ENCODE measurements around the gene TMEM59L. TPM values are rescaled to one million over a fixed set of nuclear protein-coding genes. Genes with fewer than 3 reads are reported as not detected.

TMEM59L gene
- polyA plus RNA-seq (2011; rRNA removed): 0.69 and 1.6 TPM in 2 replicates
- 0.33 and 0.36 TPM in 2 replicates for polyA minus RNA-seq (2011; rRNA and poly(A)+ RNA removed)

- no peak for DNase-seq (ENCODE audit: low read depth)
- CTCF ChIA-PET: interaction anchor here (1.0 kb wide), 2 partner anchors 16 to 17 kb away, joined by 3 to 5 read pairs; no protein-coding TSS in a partner anchor
- Histone ChIP-seq H3K36me3 (ENCODE audit: control insufficient read depth, insufficient read depth, low read length) (no peaks in the 10 kb centered on the region), H3K4me3 (ENCODE audit: low read depth, low read length) (peak within 1 kb of the TSS; percentile 40), H3K27me3 (ENCODE audit: control insufficient read depth, insufficient read depth, low read length) (peaks cover 47% of the 10 kb centered on the region)
- POLR2A ChIA-PET: no interaction called here
- no peak for TF ChIP-seq CTCF (IDR thresholded peaks at IDR 0.05; ENCODE audit: insufficient read depth, low read depth, low read length)
Measured at GRCh38 chr19:18612772-18613588, at the start of gene TMEM59L. TMEM59L (plus strand) TSS chr19:18612870; CDS start chr19:18612959, 89 bp downstream.

GRCh38 chr19:18566953-18567352, 45.7 kb upstream of the TMEM59L start:
- Histone ChIP-seq H3K27me3 (ENCODE audit: control insufficient read depth, insufficient read depth, low read length) (no peaks in the 10 kb centered on the region), H3K36me3 (ENCODE audit: control insufficient read depth, insufficient read depth, low read length) (peaks cover 22% of the 10 kb centered on the region), H3K4me3 (ENCODE audit: low read depth, low read length) (no peak overlapping the region)
- POLR2A ChIA-PET: no interaction called here
- TF ChIP-seq CTCF (IDR thresholded peaks at IDR 0.05; ENCODE audit: insufficient read depth, low read depth, low read length): no peak
- CTCF ChIA-PET: no interaction called here
- DNase-seq (ENCODE audit: low read depth): no peak

GRCh38 chr19:18568367-18568766, 44.3 kb upstream of the TMEM59L start:
- peaks cover 22% of the 10 kb centered on the region for H3K36me3 ChIP-seq (ENCODE audit: control insufficient read depth, insufficient read depth, low read length)
- ChIA-PET CTCF (interaction anchor here (0.5 to 1.7 kb wide), 3 partner anchors 9 to 20 kb away, joined by 4 to 5 read pairs (median 4); partner anchors contain the start of genes KXD1 and REX1BD), POLR2A (no interaction called here)
- no peak overlapping the region for H3K4me3 ChIP-seq (ENCODE audit: low read depth, low read length)
- DNase-seq (ENCODE audit: low read depth): no peak
- TF ChIP-seq CTCF (IDR thresholded peaks at IDR 0.05; ENCODE audit: insufficient read depth, low read depth, low read length): no peak
- H3K27me3 ChIP-seq (ENCODE audit: control insufficient read depth, insufficient read depth, low read length): no peaks in the 10 kb centered on the region

GRCh38 chr19:18571564-18572344, 40.9 kb upstream of the TMEM59L start, which contains the start of gene UBA52:
UBA52 (plus strand) TSS chr19:18571857; CDS start chr19:18573301, 1,444 bp downstream.
- POLR2A ChIA-PET: no interaction called here

More at GRCh38 chr19:18571564-18572344, 40.9 kb upstream of the TMEM59L start, which contains the start of gene UBA52:
- no peak for TF ChIP-seq CTCF (IDR thresholded peaks at IDR 0.05; ENCODE audit: insufficient read depth, low read depth, low read length)
- Histone ChIP-seq H3K36me3 (ENCODE audit: control insufficient read depth, insufficient read depth, low read length) (peaks cover 30% of the 10 kb centered on the region), H3K27me3 (ENCODE audit: control insufficient read depth, insufficient read depth, low read length) (no peaks in the 10 kb centered on the region), H3K4me3 (ENCODE audit: low read depth, low read length) (peak within 1 kb of the TSS; percentile 81)
- DNase-seq (ENCODE audit: low read depth): peak; percentile 79
- CTCF ChIA-PET: interaction anchor here (0.5 to 3.6 kb wide), 13 partner anchors 9 to 296 kb away, joined by 3 to 37 read pairs (median 3); partner anchors contain the start of genes KXD1 and REX1BD
